Heart right ventricle (tissue), 16 donors: ENCODE results near the gene HNRNPA1. TPM values are rescaled to one million over a fixed set of nuclear protein-coding genes. Genes with fewer than 3 reads are reported as not detected.

Experiments
- ATAC-seq, 8 donors: fragments of 200-7000 bp; cut with Tn5 transposase; one replicate each; pipeline ENCODE4 v1.9.1; 2020; ENCODE audit warnings: mild to moderate bottlenecking in 8 of 8, moderate library complexity in 8 of 8, moderate number of reproducible peaks in 1 of 8
- DNase-seq, 2 donors: peaks; one replicate each; pipeline ENCODE4 v3.0.0-alpha.2; 2020
- H3K27ac ChIP-seq, 10 donors: fragments of 200-600 bp; sonication (generic) in 2 of 10; one replicate each; pipeline versions ENCODE4 v1.5.0 to v1.8.0; 2020 to 2022; ENCODE audit warnings: mild to moderate bottlenecking in 3 of 10
- H3K27me3 ChIP-seq, 7 donors: fragments of 200-600 bp; one replicate each; pipeline ENCODE4 v1.8.0; 2021 to 2022; ENCODE audit warnings: mild to moderate bottlenecking in 2 of 7
- H3K36me3 ChIP-seq, 9 donors: fragments of 200-600 bp; sonication (generic) in 1 of 9; one replicate each; pipeline versions ENCODE4 v1.5.0 to v1.8.0; 2020 to 2022; ENCODE audit warnings: mild to moderate bottlenecking in 2 of 9
- H3K4me1 ChIP-seq, 9 donors: fragments of 200-600 bp; sonication (generic) in 1 of 9; one replicate each; pipeline versions ENCODE4 v1.5.0 to v1.8.0; 2020 to 2022; ENCODE audit warnings: mild to moderate bottlenecking in 4 of 9
- H3K4me3 ChIP-seq, 10 donors: fragments of 200-600 bp; sonication (generic) in 2 of 10; one replicate each; pipeline versions ENCODE4 v1.5.0 to v1.8.0; 2020 to 2022; ENCODE audit warnings: mild to moderate bottlenecking in 7 of 10, moderate library complexity in 2 of 10
- H3K9me3 ChIP-seq, 11 donors: fragments of 200-600 bp in 10 of 11; sonication (generic) in 2 of 11; one replicate each; pipeline versions ENCODE4 v1.5.0 to v1.8.0; 2013 to 2022; ENCODE audit warnings: mild to moderate bottlenecking in 2 of 11, control low read depth in 1 of 11, moderate library complexity in 1 of 11
- WGBS, 2 donors: extraction: QIAGEN DNeasy Blood & Tissue Kit; methylation state at CpG; one replicate each; pipeline ENCODE4 v1.1.7; 2013; ENCODE audit warnings: inconsistent platforms in 1 of 2; 5-methylcytosine and 5-hydroxymethylcytosine counted together
- intact Hi-C, 10 donors: fragments of 100-400 bp; cut with DNase I; formaldehyde crosslinking; loops; one replicate each; pipeline versions ENCODE4 v1.11.1 to v1.14.2; 2022
- polyA plus RNA-seq, 2 donors: library from polyadenylated mRNA; stranded (reverse); fragments of 200-250 nt; gene quantifications; one replicate each; pipeline ENCODE4 v1.2.3, GENCODE V29; 2013
- total RNA-seq, 10 donors: library from RNA; stranded (reverse); fragmentation: NEBNext Ultra II Directional in 3 of 10; extraction: Animal tissue kit (Norgen Biotek cat#: 25700) in 3 of 10; gene quantifications; one replicate each; pipeline versions ENCODE4 v1.2.1 to v1.2.4, GENCODE V29; 2021 to 2023
- TF ChIP-seq, protein P1 (sequence below), 9 donors: fragments of 200-600 bp; sonication (generic) in 2 of 9; IDR thresholded peaks; one replicate each; pipeline versions ENCODE4 v1.5.0 to v1.8.0; 2021 to 2022; ENCODE audit warnings: antibody characterized with exemption in 9 of 9, mild to moderate bottlenecking in 5 of 9, moderate library complexity in 1 of 9
- donor health status: Arrhythmogenic right ventricular cardiomyopathy.
- donor health status: ischemic (EF 13 %, LVEDD 7.1; RV severe dilation, severe dysfunction).
- donor health status: healthy with polysubstance abuse.
- donor health status: DM: no; HTN: yes; CAD: no.
- donor health status: DM: no; HTN: no; CAD: no.
- donor health status: ischemic (EF 25% LVEDD 6.9; RV normal size, moderate dysfunction).
- donor health status: ischemic (EF 25% LVEDD 5.7; RV mildly dilated, moderate dysfunction).
- donor health status: healthy.
- donor health status: DM: yes; HTN: yes; CAD: no.
- donor health status: Ischemic cardiomyopathy.
- donor health status: ischemic (EF 35%, LVEDD 5.7; RV mildly dilated, moderate dysfunction).
- donor health status: nonischemic (EF 11% LVEDD 7.7; RV severe dilation, severe dysfunction).
- donor health status: DM: yes; HTN: yes; CAD: no.
- donor health status: PGD.
- donor health status: ischemic (EF 29% LVEDD 5.4; RV normal size, mild dysfunction).
- donor health status: nonischemic (EF 23%, LVEDD 6.1; RV moderate dilation, normal function).

The HNRNPA1 gene
- total and polyA plus RNA-seq, 12 donors = 353 to 641 (median 462) TPM

DNA sequence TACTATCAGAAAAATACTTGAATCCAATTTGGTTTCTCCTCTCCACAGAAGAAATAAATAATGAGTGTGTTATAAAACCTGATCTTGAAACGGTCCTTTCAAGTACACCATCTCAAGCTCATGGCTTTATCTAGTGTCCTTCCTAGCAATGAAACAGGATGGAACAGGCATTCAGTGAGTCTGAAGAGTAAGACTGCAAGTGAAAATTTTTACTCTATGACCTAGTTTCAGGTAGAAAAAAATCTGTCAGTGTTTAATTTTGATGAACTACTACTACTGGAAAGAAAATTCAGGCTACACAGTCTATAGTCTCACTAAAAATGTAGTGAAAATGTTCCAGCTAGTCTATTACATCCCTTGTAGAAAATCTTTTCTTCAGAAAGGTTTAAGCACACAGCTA, 8.3 kb upstream of the HNRNPA1 start:
- intact Hi-C loops = no loop called here
- Histone ChIP-seq H3K36me3 (peaks cover 0 to 29% (median 0%) of the 10 kb centered on the region in 9 donors), H3K4me1 (peaks cover 0 to 23% (median 9%) of the 10 kb centered on the region in 9 donors), H3K4me3 (no peak overlapping the region), H3K9me3 (no peaks in the 10 kb centered on the region), H3K27ac (no peak overlapping the region), H3K27me3 (no peaks in the 10 kb centered on the region)
- ATAC-seq = no peak
- no peak for DNase-seq
- WGBS, 2 donors = 48 to 60% methylated on average over 1 of the region's 1 CpG
- TF ChIP-seq, protein P1, sequence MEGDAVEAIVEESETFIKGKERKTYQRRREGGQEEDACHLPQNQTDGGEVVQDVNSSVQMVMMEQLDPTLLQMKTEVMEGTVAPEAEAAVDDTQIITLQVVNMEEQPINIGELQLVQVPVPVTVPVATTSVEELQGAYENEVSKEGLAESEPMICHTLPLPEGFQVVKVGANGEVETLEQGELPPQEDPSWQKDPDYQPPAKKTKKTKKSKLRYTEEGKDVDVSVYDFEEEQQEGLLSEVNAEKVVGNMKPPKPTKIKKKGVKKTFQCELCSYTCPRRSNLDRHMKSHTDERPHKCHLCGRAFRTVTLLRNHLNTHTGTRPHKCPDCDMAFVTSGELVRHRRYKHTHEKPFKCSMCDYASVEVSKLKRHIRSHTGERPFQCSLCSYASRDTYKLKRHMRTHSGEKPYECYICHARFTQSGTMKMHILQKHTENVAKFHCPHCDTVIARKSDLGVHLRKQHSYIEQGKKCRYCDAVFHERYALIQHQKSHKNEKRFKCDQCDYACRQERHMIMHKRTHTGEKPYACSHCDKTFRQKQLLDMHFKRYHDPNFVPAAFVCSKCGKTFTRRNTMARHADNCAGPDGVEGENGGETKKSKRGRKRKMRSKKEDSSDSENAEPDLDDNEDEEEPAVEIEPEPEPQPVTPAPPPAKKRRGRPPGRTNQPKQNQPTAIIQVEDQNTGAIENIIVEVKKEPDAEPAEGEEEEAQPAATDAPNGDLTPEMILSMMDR (IDR thresholded peaks at IDR 0.05) = no peak

DNA sequence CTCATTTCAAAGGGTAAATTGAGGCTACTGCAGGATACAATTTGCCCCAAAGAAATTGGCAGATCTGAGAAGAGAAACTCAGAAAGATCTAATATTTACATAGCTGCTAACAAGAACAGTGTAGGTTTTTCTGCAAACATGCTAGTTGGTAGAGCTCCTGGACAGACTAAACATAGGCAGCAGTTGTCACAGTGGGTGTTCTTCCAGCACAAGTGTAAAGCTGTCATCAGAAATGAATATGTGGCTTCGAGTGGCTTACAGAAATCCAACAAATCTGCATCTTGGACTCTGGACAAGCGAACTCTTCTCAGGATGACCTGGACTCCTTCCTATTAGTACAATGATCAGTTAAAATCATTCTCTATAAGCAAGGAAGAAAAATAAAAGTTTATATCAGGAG, 6.5 kb upstream of the HNRNPA1 start:
- WGBS, 2 donors = 75 to 82% methylated on average over 2 of the region's 2 CpGs
- TF ChIP-seq, protein P1 (IDR thresholded peaks at IDR 0.05) = no peak
- no peak overlapping the region for H3K4me3 ChIP-seq
- intact Hi-C loops = no loop called here
- peak overlapping the region in 2 of 10 donors; percentile 5 to 13 for H3K27ac ChIP-seq
- no peaks in the 10 kb centered on the region for H3K9me3 ChIP-seq
- peaks cover 0 to 40% (median 25%) of the 10 kb centered on the region in 9 donors for H3K4me1 ChIP-seq
- no peak for DNase-seq
- no peaks in the 10 kb centered on the region for H3K27me3 ChIP-seq
- peaks cover 0 to 26% (median 0%) of the 10 kb centered on the region in 9 donors for H3K36me3 ChIP-seq
- ATAC-seq = peak in 1 of 8 donors; percentile 21

DNA sequence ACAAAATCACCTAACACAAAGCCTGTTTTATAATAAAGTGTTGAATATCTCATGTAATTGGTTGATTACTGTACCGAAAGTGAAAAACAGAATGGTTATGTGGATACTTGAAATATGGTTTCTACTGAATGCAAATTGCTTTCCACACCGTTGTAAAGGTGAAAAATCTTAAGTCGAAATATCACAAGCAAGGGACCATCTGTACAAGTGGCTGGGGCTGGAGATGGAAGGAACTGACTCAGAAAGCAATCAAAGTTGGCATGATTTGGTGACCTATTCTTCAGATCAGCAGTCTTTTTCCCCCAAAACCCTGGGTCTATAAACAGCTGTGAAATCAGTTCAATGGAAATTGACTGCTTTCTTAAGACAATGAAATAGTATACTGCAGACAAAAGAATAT, 4.2 kb upstream of the HNRNPA1 start:
- DNase-seq (no peak), ATAC-seq (no peak)
- WGBS, 2 donors = 86 to 96% methylated on average over 3 of the region's 3 CpGs
- Histone ChIP-seq H3K4me1 (peaks cover 0 to 42% (median 27%) of the 10 kb centered on the region in 9 donors), H3K36me3 (peaks cover 0 to 27% (median 0%) of the 10 kb centered on the region in 9 donors), H3K4me3 (no peak overlapping the region), H3K27me3 (no peaks in the 10 kb centered on the region), H3K27ac (peak overlapping the region in 1 of 10 donors; percentile 86), H3K9me3 (no peaks in the 10 kb centered on the region)
- TF ChIP-seq, protein P1 (IDR thresholded peaks at IDR 0.05) = no peak
- intact Hi-C loops = loop anchor here in 1 of 10 donors (2.0 kb wide), 1 partner anchor 18 kb away; no protein-coding TSS in a partner anchor

DNA sequence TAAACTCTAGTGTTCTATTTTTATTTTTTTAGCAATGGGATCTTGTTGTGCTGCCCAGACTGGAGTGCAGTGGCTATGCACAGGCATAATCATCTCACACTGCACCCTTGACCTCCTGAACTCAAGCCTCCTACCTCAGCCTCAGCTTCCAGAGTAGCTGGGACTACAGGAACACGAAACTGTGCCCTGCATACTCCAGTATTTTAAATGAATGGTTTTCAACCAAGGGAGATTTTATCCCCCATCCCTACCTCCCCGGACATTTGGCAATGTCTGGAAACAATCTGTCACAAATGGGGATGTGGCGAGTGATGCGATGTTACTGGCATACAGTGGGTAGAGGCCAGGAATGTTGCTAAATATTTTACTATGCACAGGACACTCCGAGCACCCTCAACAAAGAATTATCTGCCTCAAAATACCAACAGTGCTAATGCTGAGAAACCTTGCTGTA, 2.7 kb upstream of the HNRNPA1 start:
- H3K27ac ChIP-seq = peak overlapping the region in 7 of 10 donors; percentile 84 to 95 (median 91)
- DNase-seq = no peak
- peak overlapping the region in 6 of 10 donors; percentile 73 to 88 (median 75) for H3K4me3 ChIP-seq
- no peak for ATAC-seq
- TF ChIP-seq, protein P1 (IDR thresholded peaks at IDR 0.05) = no peak
- no peaks in the 10 kb centered on the region for H3K9me3 ChIP-seq
- H3K36me3 ChIP-seq = peaks cover 0 to 34% (median 9%) of the 10 kb centered on the region in 9 donors
- no peaks in the 10 kb centered on the region for H3K27me3 ChIP-seq
- H3K4me1 ChIP-seq = peaks cover 4 to 49% (median 35%) of the 10 kb centered on the region in 9 donors
- intact Hi-C loops = loop anchor here in 3 of 10 donors (2.0 kb wide), 2 partner anchors 17 to 19 kb away; no protein-coding TSS in a partner anchor
- WGBS, 2 donors = 29 to 37% methylated on average over 5 of the region's 5 CpGs
